ENCODE results near the gene ENTHD1. TPM values are rescaled to one million over a fixed set of nuclear protein-coding genes. Genes with fewer than 3 reads are reported as not detected.

Gene ENTHD1
- total RNA-seq, 4 donors from 2014 or later: 0.42 to 3.3 (median 1.8) TPM

DNA sequence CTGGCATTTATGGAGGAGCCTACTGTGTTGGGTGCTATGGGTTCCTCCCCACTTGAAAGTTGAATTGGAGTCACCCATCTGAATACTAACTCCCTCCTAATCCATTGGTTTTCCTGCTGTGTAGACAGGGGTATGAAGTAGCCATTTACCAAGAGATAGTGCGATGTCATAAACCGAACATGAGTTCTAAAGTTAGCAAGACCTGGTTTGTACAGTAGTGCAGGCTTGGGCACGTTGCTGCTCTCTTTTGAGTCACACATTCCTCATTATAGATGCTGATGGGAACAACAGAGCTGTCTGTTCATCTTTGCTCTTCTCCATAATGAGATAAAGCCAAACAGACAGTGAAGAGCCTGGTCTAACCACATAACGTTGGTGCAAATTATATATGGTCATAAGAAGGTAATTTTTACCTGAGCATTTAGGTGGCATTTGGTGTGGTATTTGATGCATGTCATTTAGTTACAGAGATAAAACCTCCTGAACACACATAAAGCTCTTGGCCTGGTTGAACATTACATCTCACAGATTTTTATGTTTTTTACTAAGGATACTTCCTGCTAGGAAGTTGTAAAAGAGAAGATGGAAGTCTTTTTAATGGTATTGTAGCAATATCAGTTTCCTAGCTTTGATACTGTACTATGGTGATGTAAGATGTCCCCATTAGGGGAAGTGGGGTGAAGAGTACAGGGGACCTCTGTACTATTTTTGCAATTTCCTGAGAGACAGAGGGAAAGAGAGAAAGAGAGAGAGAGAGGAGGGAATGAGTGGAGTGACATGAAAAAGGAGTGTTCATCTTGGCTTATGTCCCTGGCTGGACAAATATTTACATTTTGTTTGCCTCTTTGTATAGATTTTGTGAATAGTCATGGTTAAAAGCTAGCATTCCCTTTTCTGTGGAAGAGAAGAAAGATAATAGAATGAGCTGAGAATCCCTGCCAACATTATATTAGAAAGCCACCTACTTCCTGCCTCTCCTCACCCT lies 35.3 kb upstream of the ENTHD1 start:
- DNase-seq (ENCODE audit: low spot score in 2 of 2): no peak
- WGBS, 2 donors: 80 to 86% methylated on average over 4 of the region's 4 CpGs
- Histone ChIP-seq H3K27ac (no peak overlapping the region), H3K27me3 (peaks cover 0 to 6% of the 10 kb centered on the region in 2 donors), H3K4me1 (no peaks in the 10 kb centered on the region), H3K9me3 (no peaks in the 10 kb centered on the region), H3K36me3 (no peaks in the 10 kb centered on the region), H3K4me3 (no peak overlapping the region)
- no peak for TF ChIP-seq EP300 (IDR thresholded peaks at IDR 0.05)
- TF ChIP-seq POLR2A (IDR thresholded peaks at IDR 0.05): no peak
- TF ChIP-seq, protein P1, sequence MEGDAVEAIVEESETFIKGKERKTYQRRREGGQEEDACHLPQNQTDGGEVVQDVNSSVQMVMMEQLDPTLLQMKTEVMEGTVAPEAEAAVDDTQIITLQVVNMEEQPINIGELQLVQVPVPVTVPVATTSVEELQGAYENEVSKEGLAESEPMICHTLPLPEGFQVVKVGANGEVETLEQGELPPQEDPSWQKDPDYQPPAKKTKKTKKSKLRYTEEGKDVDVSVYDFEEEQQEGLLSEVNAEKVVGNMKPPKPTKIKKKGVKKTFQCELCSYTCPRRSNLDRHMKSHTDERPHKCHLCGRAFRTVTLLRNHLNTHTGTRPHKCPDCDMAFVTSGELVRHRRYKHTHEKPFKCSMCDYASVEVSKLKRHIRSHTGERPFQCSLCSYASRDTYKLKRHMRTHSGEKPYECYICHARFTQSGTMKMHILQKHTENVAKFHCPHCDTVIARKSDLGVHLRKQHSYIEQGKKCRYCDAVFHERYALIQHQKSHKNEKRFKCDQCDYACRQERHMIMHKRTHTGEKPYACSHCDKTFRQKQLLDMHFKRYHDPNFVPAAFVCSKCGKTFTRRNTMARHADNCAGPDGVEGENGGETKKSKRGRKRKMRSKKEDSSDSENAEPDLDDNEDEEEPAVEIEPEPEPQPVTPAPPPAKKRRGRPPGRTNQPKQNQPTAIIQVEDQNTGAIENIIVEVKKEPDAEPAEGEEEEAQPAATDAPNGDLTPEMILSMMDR (IDR thresholded peaks at IDR 0.05): no peak

DNA sequence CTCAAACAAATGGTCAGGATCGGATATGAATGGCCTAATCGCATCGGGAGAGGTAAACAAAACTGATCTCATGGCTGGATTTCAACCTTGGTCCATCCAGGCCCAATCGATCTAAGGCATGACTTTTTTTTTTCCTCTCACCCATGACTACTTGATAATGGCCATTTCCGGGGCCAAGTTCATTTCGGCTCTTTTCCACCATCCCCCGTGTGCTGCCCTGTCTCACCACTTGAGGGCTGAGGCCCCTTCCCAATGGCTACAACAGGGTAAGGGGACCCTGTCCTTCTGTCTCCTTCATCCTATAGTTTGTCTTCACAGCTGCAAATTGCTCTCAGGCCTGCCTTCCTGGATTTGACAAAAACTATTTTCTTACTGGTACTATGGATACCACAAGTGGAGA lies 34.0 kb upstream of the ENTHD1 start:
- TF ChIP-seq EP300 (IDR thresholded peaks at IDR 0.05) (no peak), POLR2A (IDR thresholded peaks at IDR 0.05) (no peak)
- TF ChIP-seq, protein P1 (IDR thresholded peaks at IDR 0.05): no peak
- Histone ChIP-seq H3K4me1 (no peaks in the 10 kb centered on the region), H3K27me3 (peaks cover 0 to 6% of the 10 kb centered on the region in 2 donors), H3K36me3 (no peaks in the 10 kb centered on the region), H3K4me3 (no peak overlapping the region), H3K9me3 (no peaks in the 10 kb centered on the region), H3K27ac (no peak overlapping the region)
- no peak for DNase-seq (ENCODE audit: low spot score in 2 of 2)
- WGBS, 2 donors: 72 to 81% methylated on average over 7 of the region's 7 CpGs

DNA sequence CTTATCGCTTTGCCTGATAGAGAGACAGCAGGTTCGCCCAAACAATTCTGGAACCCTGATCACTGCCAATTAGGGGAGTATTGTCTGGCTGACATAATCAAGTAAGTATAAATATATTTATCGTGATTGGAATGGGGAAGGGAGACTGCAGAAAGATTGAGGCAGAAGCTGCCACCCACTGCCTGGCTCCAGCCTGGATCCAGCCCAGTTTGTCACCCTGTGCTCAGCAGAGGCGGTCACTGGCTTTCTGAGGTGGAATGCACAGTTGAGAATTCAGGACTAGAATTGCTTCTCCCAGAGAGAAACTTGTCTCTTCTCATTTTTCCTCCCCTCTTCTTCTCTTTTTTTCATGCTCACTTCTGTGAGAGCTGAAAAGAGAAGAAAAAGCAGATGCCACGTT lies 33.2 kb upstream of the ENTHD1 start:
- TF ChIP-seq, protein P1 (IDR thresholded peaks at IDR 0.05): no peak
- TF ChIP-seq POLR2A (IDR thresholded peaks at IDR 0.05) (no peak), EP300 (IDR thresholded peaks at IDR 0.05) (no peak)
- H3K27me3 ChIP-seq: peaks cover 0 to 6% of the 10 kb centered on the region in 2 donors
- no peaks in the 10 kb centered on the region for H3K36me3 ChIP-seq
- WGBS, 2 donors: 81 to 84% methylated on average over 5 of the region's 5 CpGs
- H3K9me3 ChIP-seq: no peaks in the 10 kb centered on the region
- no peaks in the 10 kb centered on the region for H3K4me1 ChIP-seq
- H3K27ac ChIP-seq: no peak overlapping the region
- no peak overlapping the region for H3K4me3 ChIP-seq
- no peak for DNase-seq (ENCODE audit: low spot score in 2 of 2)

DNA sequence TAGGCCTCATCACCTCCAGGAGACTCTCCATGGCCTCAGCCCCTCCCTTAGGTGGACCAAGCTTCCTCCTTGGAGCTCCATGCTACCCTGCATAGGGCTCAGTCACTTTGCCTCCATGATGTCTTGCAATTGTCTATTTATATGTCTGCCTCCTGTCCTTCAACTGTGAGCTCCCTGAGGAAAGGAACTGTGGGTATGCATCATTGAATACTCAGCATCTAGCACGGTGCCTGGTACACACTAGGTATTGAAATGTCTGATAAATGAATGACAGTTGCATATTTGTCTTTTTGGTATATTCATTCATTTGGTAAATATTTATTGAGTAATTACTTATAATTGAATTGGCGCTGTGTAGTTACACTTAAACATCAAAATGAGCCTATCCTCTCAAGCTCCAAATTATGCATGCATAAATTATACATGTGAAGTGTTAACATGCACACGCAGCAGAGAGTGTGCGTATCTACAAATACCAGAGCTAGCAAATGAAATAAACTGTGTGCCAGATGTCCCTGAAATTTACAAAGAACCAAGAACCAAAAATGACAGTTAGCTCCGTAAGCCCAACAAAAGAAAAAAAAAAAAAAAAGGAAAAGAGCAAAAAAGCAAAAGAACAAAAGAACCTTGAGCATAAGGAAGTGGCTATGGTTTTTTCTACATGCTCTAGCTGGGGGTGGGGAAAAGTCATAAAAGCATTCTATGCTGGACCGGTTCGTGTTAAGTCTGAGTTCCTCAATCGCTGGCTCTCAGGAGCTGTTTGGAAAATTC lies 32.5 kb upstream of the ENTHD1 start:
- 61 to 65% methylated on average over 8 of the region's 8 CpGs for WGBS, 2 donors
- H3K27ac ChIP-seq: no peak overlapping the region
- DNase-seq (ENCODE audit: low spot score in 2 of 2): no peak

More for the DNA sequence above, 32.5 kb upstream of the ENTHD1 start:
- no peak overlapping the region for H3K4me3 ChIP-seq
- no peaks in the 10 kb centered on the region for H3K36me3 ChIP-seq
- H3K27me3 ChIP-seq: peaks cover 0 to 6% of the 10 kb centered on the region in 2 donors
- no peaks in the 10 kb centered on the region for H3K4me1 ChIP-seq
- H3K9me3 ChIP-seq: no peaks in the 10 kb centered on the region
- TF ChIP-seq POLR2A (IDR thresholded peaks at IDR 0.05) (no peak), EP300 (IDR thresholded peaks at IDR 0.05) (no peak)
- TF ChIP-seq, protein P1 (IDR thresholded peaks at IDR 0.05): no peak

Measured in tibial nerve (tissue), 4 donors.